Measurements from ENCODE around the gene CHURC1.

The CHURC1 gene

DNA sequence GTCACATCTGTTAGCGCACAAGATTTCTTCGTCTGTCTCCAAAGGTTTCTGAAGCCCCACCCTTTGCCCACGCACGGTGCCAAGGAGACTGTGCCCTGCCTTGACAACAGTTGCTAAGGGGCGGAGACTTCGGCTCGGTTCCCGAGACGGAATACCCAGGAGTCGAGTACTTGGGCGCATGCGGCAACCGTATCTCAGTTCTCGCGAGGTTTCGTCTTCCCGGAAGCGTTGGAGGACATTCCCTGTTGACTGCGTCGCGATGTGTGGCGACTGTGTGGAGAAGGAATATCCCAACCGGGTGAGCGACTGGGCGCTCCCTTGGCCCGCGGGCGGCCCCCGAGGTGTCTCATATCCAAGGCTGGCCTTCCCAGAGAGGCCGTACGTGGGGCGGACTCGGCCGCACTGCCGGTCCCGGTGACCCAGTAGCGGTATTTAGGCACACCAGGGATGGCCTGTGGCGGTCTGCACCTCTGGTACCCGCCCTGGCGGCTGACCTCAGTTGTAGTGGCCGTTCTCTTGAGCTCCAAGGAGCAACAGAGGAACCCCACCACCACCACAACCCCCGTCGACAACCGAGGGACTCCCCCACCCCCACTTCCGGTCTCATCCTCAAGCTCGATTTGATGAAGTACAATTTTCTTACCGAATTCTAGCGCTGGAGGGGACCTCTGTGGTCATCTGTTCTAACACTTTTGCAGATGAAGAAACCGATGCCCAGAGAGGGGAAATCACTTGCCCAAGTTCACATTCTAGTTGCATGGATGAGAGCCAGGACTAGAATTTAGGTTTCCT is at the start of gene CHURC1:
CHURC1 (plus strand) TSS at position 219 of the 792 bp plus-strand sequence; CDS start at position 260, 41 bp downstream.
- DNase-seq (ENCODE audit: extremely low read depth in 1 of 2, low read depth in 1 of 2), result peak; percentile 85 to 99

DNA sequence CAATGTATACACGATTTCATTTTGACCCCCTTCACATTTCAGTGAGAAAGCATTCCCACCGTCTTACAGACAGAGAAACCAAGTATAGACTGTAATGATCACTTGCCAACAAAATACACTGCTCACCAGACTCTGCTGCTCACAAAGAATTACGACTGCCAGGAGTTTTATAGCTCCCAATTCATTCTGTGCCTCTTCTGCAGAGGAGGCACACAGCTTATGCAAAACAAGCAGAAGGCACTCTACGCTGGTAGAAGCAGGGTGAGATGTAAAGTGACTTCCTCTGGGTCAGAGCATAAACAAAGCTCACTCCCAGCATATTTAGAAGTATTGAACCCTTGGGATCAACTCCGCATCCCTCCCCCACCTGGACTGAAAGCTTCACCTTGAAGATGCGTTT is 49.1 kb upstream of the CHURC1 start:
- DNase-seq (ENCODE audit: extremely low read depth in 1 of 2, low read depth in 1 of 2), result no peak

DNA sequence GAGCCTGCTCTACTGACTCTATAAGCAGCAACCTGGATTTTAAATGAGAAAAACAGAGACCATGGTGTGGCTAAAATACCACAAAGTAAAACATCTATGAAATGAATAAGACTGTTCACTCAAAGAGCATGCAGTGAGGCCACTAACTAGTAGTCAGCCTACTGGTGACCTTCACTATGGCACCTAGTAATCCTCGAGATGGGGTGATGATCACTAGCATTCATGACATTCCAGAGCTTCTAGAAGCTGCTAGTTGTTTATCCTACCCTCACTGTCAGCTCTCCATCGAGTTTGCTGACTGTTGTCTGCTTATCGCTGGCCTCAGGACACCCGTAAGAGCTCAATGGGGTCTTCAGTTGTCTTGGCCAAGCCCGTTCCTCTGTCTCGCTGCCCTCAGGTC is 48.3 kb upstream of the CHURC1 start:
- DNase-seq (ENCODE audit: extremely low read depth in 1 of 2, low read depth in 1 of 2), result no peak

DNA sequence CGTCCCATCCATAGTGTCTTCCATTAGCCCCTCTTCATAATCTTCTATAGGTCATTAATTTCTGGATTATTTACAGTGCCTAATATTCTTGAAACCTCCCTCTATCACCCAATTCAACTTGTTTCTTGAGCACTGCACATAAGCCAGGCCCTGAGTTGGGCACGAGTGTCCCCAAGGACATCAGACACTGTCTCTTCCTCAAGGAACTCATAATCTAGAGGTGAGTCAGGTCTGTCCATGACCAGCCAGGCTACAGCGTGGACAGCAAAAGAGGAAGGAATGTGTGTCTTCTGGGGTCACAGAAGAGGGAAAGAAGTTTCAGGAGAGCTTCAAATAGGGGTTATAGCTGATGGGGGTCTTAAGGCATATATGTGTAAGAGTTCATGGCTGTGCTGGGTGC is 47.1 kb upstream of the CHURC1 start:
- DNase-seq (ENCODE audit: extremely low read depth in 1 of 2, low read depth in 1 of 2), result no peak

DNA sequence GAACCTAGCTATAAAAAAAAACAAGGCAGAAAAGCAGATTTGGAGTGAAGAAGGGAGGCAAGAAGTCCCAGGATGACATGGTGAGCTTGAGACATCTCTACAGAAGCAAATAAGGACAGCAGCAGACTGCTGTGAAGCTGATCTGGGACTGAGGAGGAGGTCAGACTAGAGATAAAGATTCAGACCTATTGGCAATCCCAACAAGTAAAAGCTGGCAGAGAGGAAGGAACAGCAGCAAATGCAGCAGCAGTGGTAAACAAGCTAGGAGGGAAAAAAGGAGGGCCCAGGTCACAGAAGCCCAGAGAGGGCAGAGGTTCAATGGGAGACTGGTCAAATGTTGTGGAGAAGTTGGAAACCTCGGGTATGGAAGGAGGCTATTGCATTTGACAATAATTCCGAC is 45.9 kb upstream of the CHURC1 start:
- DNase-seq (ENCODE audit: extremely low read depth in 1 of 2, low read depth in 1 of 2), result no peak

DNA sequence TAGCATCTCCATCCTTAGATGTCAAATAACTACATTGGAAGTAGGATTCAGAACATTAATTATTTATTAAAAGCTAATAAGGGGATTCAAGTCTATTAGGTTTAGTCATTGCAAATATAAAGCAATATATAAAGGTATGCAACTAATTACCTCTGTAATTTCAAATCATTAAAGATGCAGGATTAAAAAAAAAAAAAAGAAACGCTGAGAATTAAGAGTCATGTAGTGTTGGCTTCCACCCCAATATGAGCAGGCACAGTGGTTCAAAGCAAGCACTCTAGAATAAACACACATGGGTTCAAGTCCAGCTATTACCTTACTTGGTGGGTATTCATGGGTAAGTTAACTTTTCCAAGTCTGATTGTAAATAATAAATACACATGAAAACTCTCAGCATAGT is 45.4 kb upstream of the CHURC1 start:
- no peak for DNase-seq (ENCODE audit: extremely low read depth in 1 of 2, low read depth in 1 of 2)

DNA sequence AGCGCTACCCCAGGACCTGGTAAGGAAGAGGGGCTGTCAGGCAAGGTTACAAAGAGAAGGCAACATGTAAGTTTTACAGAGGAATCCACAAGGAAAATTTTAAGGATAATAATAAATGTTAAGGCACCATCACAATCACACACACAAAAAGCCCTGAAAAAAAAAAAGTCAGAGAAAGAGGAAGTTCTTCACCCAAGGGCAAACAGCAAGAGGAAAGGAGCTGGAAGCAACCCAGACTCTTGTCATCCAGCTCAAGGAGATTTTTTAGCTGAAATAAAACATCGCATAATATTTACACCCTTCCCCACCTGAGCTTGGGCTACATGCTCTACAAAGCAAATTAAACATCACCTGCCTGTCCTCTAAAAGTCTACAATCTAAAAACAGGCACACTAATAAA is 44.1 kb upstream of the CHURC1 start:
- DNase-seq (ENCODE audit: extremely low read depth in 1 of 2, low read depth in 1 of 2), result no peak

DNA sequence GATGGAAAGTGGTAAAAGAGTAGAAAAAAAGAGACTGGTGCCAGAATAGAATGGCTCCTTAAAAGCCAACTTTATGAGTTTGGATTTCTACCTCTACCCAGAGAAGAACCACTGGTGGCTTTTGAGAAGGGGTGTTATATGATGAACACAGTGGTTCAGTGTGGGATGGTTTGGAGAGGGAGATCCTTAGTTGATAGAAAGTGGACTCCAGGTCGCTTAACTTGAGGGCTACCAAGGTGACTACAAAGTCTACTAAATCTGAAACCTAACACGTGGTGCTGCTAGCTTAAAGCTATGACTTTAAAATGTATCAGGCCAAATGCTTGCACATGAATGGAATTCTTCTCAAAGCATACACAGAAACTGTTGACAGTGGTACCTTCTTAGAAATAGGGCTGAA is 42.9 kb upstream of the CHURC1 start:
- DNase-seq (ENCODE audit: extremely low read depth in 1 of 2, low read depth in 1 of 2), result no peak

DNA sequence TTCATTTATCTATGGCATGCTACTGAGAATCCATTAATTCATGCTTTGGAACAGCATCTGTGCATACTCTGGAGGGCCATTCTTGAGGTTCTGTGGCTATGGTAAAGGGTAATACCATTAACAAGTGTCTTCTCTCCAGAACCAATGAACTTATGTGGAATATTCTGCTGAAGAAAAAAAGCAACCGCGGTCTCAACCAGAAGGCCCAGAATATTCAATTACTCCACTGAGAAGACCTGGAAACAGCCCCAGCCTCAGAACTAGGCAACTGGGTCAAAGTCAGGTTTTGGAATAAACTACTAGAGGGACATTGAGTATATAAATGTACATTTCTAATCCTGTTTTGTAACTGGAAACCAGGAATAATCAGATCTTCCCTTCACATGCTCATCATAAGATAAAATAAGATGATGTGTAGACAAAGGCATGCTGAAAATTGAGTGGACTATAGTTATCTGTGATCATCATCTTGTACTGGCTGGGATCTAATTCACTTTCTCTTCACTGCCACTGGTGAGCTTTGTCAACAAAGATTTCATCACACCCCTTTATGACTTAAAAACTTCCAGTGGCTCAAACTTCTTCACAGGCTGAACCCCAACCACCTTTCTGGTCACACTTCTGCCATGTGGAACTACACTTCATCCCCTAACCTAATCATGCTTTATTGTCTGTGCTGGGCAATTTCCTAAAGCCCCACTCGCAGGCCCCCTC is 40.6 kb upstream of the CHURC1 start:
- no peak for DNase-seq (ENCODE audit: extremely low read depth in 1 of 2, low read depth in 1 of 2)

DNA sequence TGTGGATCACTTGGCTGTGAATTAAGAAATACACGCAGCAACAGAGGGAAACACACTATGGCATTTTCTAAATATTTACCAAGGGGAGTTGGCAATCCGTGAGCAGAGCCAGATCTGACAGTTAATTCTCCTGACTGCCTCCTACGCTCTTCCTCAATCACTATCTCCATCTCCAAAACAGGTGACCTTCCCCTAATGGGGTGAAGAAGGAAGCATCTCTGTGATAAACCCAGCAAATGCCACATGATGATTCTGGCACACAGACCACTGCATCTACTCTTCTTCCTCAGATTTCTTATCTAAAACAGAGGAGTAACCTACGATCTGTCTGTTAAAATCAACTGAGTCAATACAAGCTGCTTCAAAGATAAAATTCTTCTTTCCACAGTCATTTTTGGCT is 38.9 kb upstream of the CHURC1 start:
- no peak for DNase-seq (ENCODE audit: extremely low read depth in 1 of 2, low read depth in 1 of 2)

DNA sequence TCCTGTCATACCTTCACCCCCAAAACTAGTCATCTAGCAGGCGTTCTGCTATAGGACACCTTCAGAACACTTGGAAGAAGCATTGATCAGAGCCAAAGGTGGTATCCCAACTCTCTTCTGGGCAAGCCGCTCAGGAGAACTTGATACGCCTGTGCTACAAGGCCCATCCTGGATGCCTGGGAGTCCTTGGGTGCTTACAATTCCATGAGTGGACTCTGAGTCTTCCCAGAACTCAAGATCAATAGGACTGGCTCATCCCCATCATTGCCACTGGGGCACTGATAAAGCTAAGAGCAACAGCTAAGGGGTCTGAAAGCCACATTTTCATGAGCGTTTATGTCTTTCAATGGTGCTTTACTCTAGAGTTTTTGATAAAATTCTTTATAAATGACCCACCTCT is 36.4 kb upstream of the CHURC1 start:
- DNase-seq (ENCODE audit: extremely low read depth in 1 of 2, low read depth in 1 of 2), result no peak

DNA sequence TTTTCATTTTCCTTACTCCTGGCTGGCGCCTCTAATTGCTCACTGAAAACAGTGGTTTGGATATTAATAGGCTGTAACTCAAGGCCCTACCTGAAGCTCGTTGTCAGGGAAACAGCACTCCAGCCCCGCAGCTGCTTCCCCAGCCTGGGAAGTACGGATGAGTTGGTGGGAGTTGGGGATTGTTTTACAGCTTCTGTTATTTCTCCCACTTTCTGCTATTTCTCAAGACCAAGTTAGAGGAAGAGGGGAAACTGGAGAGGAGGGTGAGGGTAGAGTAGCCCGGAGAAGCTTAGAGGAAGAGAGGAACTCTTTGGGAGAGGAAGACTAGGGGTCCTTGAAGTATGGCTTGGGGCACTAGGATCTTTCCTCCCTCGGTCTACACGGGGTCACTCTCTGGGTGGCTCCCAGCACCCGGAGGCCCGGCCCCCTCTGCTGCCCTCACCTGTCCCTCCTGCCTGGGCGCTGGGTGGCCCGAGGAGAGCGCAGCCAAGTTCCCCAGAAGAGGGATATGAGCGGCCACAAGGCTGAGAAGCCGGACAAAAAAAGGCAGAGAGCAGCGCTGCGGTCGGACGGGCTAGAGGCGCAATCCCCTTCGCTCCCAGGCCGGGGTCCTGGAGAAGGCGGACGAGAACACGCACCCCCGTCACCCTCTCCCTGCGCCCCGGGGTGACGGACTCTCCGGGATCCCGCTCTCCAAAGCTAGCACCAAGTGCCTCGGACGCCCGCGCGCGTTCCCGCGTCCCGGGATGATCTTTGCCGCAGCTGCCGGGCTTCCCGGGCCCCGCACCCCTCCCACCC is 35.2 kb upstream of the CHURC1 start:
- DNase-seq (ENCODE audit: extremely low read depth in 1 of 2, low read depth in 1 of 2), result no peak

DNA sequence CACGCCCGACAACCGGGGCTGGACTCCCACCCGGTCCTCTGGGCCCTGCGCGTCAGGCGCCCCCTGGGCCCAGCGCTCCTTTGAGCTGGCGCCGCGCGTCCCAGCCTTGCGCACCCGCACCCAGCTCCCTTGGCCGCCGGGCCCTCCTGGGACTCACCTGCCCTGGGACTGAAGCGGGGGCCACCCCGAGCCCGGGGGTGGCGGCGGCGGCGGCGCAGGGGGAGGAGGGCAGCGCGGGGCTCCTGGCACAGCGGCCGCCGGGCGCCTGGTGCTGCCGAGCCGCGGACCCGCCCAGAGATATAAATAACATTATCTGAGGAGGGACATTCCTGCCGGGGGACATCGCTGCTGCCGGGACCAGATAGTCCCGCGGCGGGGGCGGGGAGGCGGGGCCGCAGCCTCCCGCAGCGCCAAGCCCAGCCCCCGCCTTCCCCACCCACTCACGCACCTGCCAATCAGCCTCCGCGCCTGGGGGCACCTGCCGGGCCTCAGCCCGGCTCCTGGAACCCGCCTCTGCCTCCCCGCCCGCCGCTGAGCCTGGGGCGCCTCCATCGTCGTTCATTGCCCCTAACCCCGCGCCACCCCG is 34.5 kb upstream of the CHURC1 start, which contains the start of gene SPTB:
SPTB (minus strand) TSS at position 273 of the 586 bp plus-strand sequence. CDS start 56,813 bp downstream, outside the sequence.
- DNase-seq (ENCODE audit: extremely low read depth in 1 of 2, low read depth in 1 of 2), result peak; percentile 45 to 47

DNA sequence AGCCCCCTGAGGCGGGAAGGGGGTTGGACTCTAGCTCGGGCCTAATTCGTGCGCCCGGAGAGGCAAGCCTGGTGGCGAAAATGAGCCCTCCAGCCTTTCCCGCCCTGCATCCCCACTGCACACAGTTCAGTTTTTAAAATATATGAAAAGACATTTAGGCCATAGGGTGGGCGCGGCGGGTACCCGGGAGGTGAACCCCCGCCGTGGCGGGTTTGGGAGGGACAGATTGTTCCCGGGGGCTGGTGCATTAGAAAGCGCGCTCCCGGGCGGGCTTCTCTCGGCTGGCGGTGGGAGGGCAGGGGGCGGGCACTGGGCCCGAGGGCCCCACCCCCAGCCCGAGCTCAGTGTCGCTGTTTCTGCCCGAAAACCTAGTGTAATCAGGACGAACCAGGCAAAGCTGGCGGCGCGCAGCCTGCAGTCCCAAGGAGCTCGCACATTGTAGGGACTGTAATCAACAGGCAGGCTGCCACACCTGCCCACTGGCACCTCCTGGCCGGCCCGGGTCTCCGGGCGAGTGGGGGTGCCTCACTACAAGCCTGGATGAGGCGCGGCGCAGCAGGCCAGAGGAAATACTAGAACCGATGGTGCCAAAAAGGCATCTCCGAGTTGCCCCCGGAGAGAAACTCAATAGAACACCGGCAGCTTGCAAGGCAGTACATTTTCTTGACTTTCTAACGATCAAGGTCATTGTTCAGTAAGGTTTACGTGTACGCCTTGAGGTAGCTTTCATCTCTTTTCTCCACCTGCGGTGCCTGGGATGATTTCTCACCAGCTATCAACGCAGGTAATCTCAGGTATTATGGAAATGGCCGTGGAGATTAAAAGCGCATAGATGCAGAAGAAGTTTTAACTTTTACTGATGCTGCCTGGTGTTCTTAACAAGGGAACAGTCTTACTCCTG is 33.8 kb upstream of the CHURC1 start:
- DNase-seq (ENCODE audit: extremely low read depth in 1 of 2, low read depth in 1 of 2), result peak; percentile 14 to 27

DNA sequence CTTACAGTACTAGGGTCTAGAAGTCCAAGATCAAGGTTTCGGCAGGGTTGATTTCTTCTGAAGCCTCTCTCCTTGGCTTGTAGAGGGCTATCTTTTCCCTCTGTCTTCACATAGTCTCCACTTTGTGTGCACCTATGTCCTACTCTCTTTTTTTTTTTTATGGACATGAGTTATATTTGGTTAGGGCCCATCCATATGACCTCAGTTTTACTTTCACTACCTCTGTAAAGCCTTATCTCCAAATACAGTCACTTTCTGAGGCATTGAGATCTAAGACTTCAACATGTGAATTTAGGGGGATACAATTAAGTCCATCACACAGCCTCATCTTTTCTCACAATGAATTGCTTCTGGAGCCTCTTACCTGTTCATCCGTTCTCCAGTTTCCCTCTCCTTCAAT is 28.7 kb upstream of the CHURC1 start:
- DNase-seq (ENCODE audit: extremely low read depth in 1 of 2, low read depth in 1 of 2), result no peak

DNA sequence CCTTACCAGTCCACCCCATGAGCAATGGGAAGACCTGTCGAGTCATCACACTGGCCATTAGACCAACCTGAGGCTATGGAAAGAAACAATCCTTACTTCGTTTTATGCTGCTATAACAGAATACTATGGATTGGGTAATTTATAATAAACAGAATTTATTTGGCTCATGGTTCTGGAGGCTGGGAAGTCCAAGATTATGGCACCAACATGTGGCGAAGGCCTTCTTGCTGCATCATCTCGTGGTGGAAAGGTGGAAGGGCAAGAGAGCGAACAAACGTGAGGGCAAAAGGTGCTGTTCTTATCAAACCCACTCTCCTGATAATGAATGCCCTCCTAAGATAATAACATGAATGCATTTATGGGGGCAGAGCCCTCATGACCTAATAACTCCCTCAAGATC is 24.9 kb upstream of the CHURC1 start:
- DNase-seq (ENCODE audit: extremely low read depth in 1 of 2, low read depth in 1 of 2), result no peak

DNA sequence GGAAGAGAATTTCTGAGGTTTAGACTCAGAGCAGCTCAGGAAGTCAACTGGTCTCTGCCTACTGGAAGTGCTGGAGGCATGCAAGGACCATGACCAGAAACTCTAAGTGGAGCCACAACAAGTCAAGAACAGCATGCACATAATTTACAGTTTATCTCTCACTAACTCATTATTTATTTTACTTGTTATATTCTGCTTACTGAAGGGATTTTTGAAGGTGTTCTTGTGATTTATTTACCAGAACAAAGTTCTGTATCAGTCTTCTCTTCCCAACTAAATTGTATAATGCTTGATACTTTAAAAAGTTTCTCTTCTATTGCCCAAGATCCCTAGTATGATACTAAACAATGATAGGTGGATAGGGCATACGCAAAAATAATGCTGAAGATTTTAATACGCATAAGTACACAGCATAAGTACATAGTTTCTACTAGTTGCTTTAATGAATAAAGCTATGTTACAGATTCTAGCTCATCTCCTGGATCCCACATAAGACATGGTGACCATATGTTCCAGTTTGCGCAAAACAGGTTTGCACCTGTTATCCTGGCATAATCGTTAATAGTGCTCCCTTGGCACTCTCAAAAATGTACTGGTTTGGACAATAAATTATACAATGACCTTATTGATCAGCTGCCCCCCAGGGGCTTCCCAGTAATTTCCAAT is 22.9 kb upstream of the CHURC1 start:
- no peak for DNase-seq (ENCODE audit: extremely low read depth in 1 of 2, low read depth in 1 of 2)

DNA sequence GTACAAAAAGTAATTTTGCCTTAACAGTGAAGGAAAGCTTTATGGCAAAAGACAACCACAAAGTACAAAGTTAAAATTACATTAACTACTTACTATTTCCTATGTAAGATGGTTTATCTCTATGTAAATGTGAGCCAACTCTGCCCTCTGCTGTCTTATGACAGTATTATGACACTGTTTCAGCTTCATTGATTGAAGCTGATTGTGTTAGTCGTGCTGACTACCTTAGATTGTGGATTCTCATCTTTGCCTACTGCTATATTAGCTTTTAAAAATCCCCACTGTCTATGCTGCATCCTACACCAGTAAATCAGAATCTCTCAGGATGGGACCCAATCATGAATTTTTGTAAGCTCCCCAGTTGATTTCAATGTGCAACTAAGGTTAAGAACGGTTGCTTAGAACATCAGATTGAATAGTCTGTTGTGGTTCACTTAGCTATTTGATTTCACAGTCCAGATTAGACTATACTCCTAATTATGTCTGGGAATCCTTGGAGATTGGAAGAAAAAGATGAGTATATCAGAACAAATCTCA is 22.3 kb upstream of the CHURC1 start:
- no peak for DNase-seq (ENCODE audit: extremely low read depth in 1 of 2, low read depth in 1 of 2)

DNA sequence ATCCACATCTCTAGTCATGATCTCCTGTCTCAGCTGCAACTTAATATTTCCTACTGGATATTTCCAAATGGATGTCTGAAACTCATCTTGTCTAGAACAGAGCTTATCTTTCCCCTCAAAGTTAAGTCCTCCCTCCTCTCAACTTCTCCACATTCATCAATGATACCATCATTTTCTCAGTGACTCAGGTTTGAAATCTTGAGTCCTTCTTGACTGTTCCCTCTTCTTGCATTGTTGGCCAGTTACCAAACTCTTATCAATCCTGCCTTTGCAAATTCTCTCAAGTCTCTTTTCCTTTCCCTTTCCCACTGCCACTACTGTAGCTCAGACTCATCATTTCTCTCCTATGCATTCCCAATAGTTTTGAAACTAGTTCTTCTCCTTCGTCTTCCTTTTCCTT is 14.3 kb upstream of the CHURC1 start:
- no peak for DNase-seq (ENCODE audit: extremely low read depth in 1 of 2, low read depth in 1 of 2)

All from stimulated activated CD8-positive, alpha-beta memory T cell treated with anti-CD3 and anti-CD28 coated beads, Interleukin-7, amount 100 ng/mL, for 48 hours (primary cell).